IgD-negative memory B cell (primary cell): ENCODE data around the gene DIABLO. TPM values are rescaled to one million over a fixed set of nuclear protein-coding genes. Genes with fewer than 3 reads are reported as not detected.
"Not testable (repeated sequence)": the region's sequence is repeated elsewhere in the genome, so short reads cannot be mapped to it uniquely, and the experiment has no call there.

ENCODE experiments used
- H3K27ac Mint-ChIP-seq, 3 donors: one replicate each; pipeline ENCODE4 v1.8.0; 2020 to 2022; ENCODE audit warnings: mild to moderate bottlenecking in 3 of 3, mixed read lengths in 3 of 3, moderate library complexity in 1 of 3
- H3K27me3 Mint-ChIP-seq: one replicate; pipeline ENCODE4 v1.8.0; 2021; ENCODE audit warnings: mixed read lengths
- H3K36me3 Mint-ChIP-seq: one replicate; pipeline ENCODE4 v1.8.0; 2020; ENCODE audit warnings: mild to moderate bottlenecking, mixed read lengths
- H3K4me1 Mint-ChIP-seq, 3 donors: one replicate each; pipeline ENCODE4 v1.8.0; 2020 to 2022; ENCODE audit warnings: mixed read lengths in 3 of 3, mild to moderate bottlenecking in 1 of 3
- H3K4me3 Mint-ChIP-seq, 4 donors: one replicate each; pipeline ENCODE4 v1.8.0; 2020 to 2022; ENCODE audit warnings: mild to moderate bottlenecking in 4 of 4, mixed read lengths in 4 of 4, moderate library complexity in 3 of 4
- H3K9me3 Mint-ChIP-seq, 3 donors: one replicate each; pipeline ENCODE4 v1.8.0; 2020 to 2021; ENCODE audit warnings: mixed read lengths in 3 of 3, mild to moderate bottlenecking in 1 of 3
- polyA plus RNA-seq: library from polyadenylated mRNA; unstranded; fragments of 300-500 nt; fragmentation: Illumina TruSeq; gene quantifications from one replicate; pipeline ENCODE4 v1.2.3, GENCODE V29; 2021

Gene DIABLO
- polyA plus RNA-seq, 1 donor from 2014 or later: 51.0 TPM

GRCh38 chr12:122203301-122204166, 22.3 kb downstream of the DIABLO start, which contains the start of gene B3GNT4:
Gene B3GNT4, plus strand, starts transcription at chr12:122203709. Its CDS starts 910 bp downstream, at chr12:122204619.
- Mint-ChIP-seq H3K4me3 (peak within 1 kb of the TSS; percentile 63 to 93 (median 83)), H3K27me3 (peaks cover 27% of the 10 kb centered on the region), H3K27ac (peak within 1 kb of the TSS in 2 of 3 donors; percentile 60 to 77), H3K36me3 (no peaks in the 10 kb centered on the region), H3K9me3 (no peaks in the 10 kb centered on the region), H3K4me1 (peaks cover 4 to 9% (median 4%) of the 10 kb centered on the region in 3 donors)

- H3K4me1 Mint-ChIP-seq, H3K27ac Mint-ChIP-seq, H3K9me3 Mint-ChIP-seq, H3K36me3 Mint-ChIP-seq: not testable (repeated sequence)
- Mint-ChIP-seq H3K4me3 (peak overlapping the region; percentile 63 to 93 (median 83)), H3K27me3 (peaks cover 33% of the 10 kb centered on the region)
These were observed 23.0 kb downstream of the DIABLO start for GRCh38 chr12:122202811-122203210.

GRCh38 chr12:122202017-122202416, 23.8 kb downstream of the DIABLO start:
- peaks cover 39% of the 10 kb centered on the region for H3K27me3 Mint-ChIP-seq
- H3K4me1 Mint-ChIP-seq: peaks cover 4 to 9% (median 8%) of the 10 kb centered on the region in 3 donors
- no peaks in the 10 kb centered on the region for H3K36me3 Mint-ChIP-seq
- no peak overlapping the region for H3K4me3 Mint-ChIP-seq
- H3K27ac Mint-ChIP-seq: no peak overlapping the region
- no peaks in the 10 kb centered on the region for H3K9me3 Mint-ChIP-seq

GRCh38 chr12:122201381-122201780, 24.5 kb downstream of the DIABLO start:
- H3K27ac Mint-ChIP-seq: no peak overlapping the region
- H3K4me3 Mint-ChIP-seq: peak overlapping the region in 1 of 4 donors; percentile 68
- H3K4me1 Mint-ChIP-seq: peaks cover 4 to 9% (median 8%) of the 10 kb centered on the region in 3 donors
- H3K9me3 Mint-ChIP-seq: no peaks in the 10 kb centered on the region
- peaks cover 40% of the 10 kb centered on the region for H3K27me3 Mint-ChIP-seq
- H3K36me3 Mint-ChIP-seq: no peaks in the 10 kb centered on the region

- peaks cover 39% of the 10 kb centered on the region for H3K27me3 Mint-ChIP-seq
- H3K4me1 Mint-ChIP-seq: peaks cover 4 to 9% (median 8%) of the 10 kb centered on the region in 3 donors
These were observed 25.2 kb downstream of the DIABLO start for GRCh38 chr12:122200541-122201175.

GRCh38 chr12:122199484-122200355, 26.1 kb downstream of the DIABLO start:
- Mint-ChIP-seq H3K9me3 (peaks cover 1 to 9% (median 6%) of the 10 kb centered on the region in 3 donors), H3K27me3 (peaks cover 35% of the 10 kb centered on the region), H3K27ac (no peak overlapping the region), H3K36me3 (no peaks in the 10 kb centered on the region), H3K4me3 (no peak overlapping the region), H3K4me1 (peaks cover 0 to 5% (median 4%) of the 10 kb centered on the region in 3 donors)

More at GRCh38 chr12:122200541-122201175, 25.2 kb downstream of the DIABLO start:
- H3K27ac Mint-ChIP-seq: no peak overlapping the region
- peaks cover under 1 to 2% (median 1%) of the 10 kb centered on the region in 3 donors for H3K9me3 Mint-ChIP-seq
- H3K36me3 Mint-ChIP-seq: no peaks in the 10 kb centered on the region
- peak overlapping the region in 2 of 4 donors; percentile 8 to 32 for H3K4me3 Mint-ChIP-seq

GRCh38 chr12:122197612-122197966, 28.3 kb downstream of the DIABLO start:
- Mint-ChIP-seq H3K27me3 (peaks cover 31% of the 10 kb centered on the region), H3K9me3 (peaks cover 4 to 11% (median 6%) of the 10 kb centered on the region in 3 donors), H3K36me3 (no peaks in the 10 kb centered on the region), H3K27ac (no peak overlapping the region), H3K4me1 (peaks cover 0 to 4% (median under 1%) of the 10 kb centered on the region in 3 donors), H3K4me3 (peak overlapping the region in 2 of 4 donors; percentile 1 to 67)

GRCh38 chr12:122195405-122195804, 30.4 kb downstream of the DIABLO start:
- Mint-ChIP-seq H3K36me3 (no peaks in the 10 kb centered on the region), H3K27me3 (peaks cover 34% of the 10 kb centered on the region), H3K4me3 (no peak overlapping the region), H3K27ac (no peak overlapping the region), H3K4me1 (peaks cover 0 to 4% (median 0%) of the 10 kb centered on the region in 3 donors), H3K9me3 (peaks cover 4 to 11% (median 6%) of the 10 kb centered on the region in 3 donors)

GRCh38 chr12:122194804-122195203, 31.0 kb downstream of the DIABLO start:
- H3K27ac Mint-ChIP-seq: no peak overlapping the region
- H3K4me1 Mint-ChIP-seq: peaks cover 0 to 4% (median 0%) of the 10 kb centered on the region in 3 donors
- H3K27me3 Mint-ChIP-seq: peaks cover 32% of the 10 kb centered on the region
- no peak overlapping the region for H3K4me3 Mint-ChIP-seq
- no peaks in the 10 kb centered on the region for H3K36me3 Mint-ChIP-seq
- H3K9me3 Mint-ChIP-seq: peaks cover 4 to 11% (median 6%) of the 10 kb centered on the region in 3 donors

- Mint-ChIP-seq H3K27me3 (peaks cover 19% of the 10 kb centered on the region), H3K36me3 (no peaks in the 10 kb centered on the region), H3K27ac (no peak overlapping the region), H3K4me3 (peak overlapping the region in 1 of 4 donors; percentile 22), H3K9me3 (peaks cover 4 to 11% (median 6%) of the 10 kb centered on the region in 3 donors), H3K4me1 (no peaks in the 10 kb centered on the region)
These were observed 33.4 kb downstream of the DIABLO start for GRCh38 chr12:122192441-122192840.

- no peaks in the 10 kb centered on the region for H3K4me1 Mint-ChIP-seq
- H3K27me3 Mint-ChIP-seq: peaks cover 14% of the 10 kb centered on the region
- no peak overlapping the region for H3K4me3 Mint-ChIP-seq
- no peaks in the 10 kb centered on the region for H3K36me3 Mint-ChIP-seq
- peaks cover 4 to 11% (median 6%) of the 10 kb centered on the region in 3 donors for H3K9me3 Mint-ChIP-seq
- H3K27ac Mint-ChIP-seq: no peak overlapping the region
These were observed 34.8 kb downstream of the DIABLO start for GRCh38 chr12:122190842-122191668.

- Mint-ChIP-seq H3K4me1 (peaks cover 0 to 2% (median 1%) of the 10 kb centered on the region in 3 donors), H3K9me3 (peaks cover under 1 to 3% (median 3%) of the 10 kb centered on the region in 3 donors), H3K4me3 (no peak overlapping the region), H3K27ac (no peak overlapping the region), H3K36me3 (no peaks in the 10 kb centered on the region), H3K27me3 (peaks cover 14% of the 10 kb centered on the region)
These were observed 36.0 kb downstream of the DIABLO start for GRCh38 chr12:122189626-122190475.

GRCh38 chr12:122187466-122187865, 38.4 kb downstream of the DIABLO start:
- Mint-ChIP-seq H3K27me3 (peaks cover 16% of the 10 kb centered on the region), H3K36me3 (no peaks in the 10 kb centered on the region), H3K4me1 (peaks cover 11 to 15% (median 13%) of the 10 kb centered on the region in 3 donors), H3K4me3 (no peak overlapping the region), H3K27ac (no peak overlapping the region), H3K9me3 (no peaks in the 10 kb centered on the region)
